Astrocyte of the cerebellum (primary cell): ENCODE data around the gene NBR1.
"Not testable (repeated sequence)": the region's sequence is repeated elsewhere in the genome, so short reads cannot be mapped to it uniquely, and the experiment has no call there.

Experiments
- DNase-seq: peaks from one replicate; pipeline ENCODE4 v3.0.0-alpha.2; 2011; ENCODE audit warnings: low read depth
- H3K4me3 ChIP-seq: 2 replicates; pipeline ENCODE4 v1.5.1; 2011; ENCODE audit warnings: mild to moderate bottlenecking, low read depth, low read length, moderate library complexity
- CTCF ChIP-seq: IDR thresholded peaks from 2 replicates; pipeline ENCODE4 v1.5.1; 2012; ENCODE audit warnings: low read length, low read depth, moderate library complexity, mild to moderate bottlenecking; ENCODE audit errors: missing control alignments
- in situ Hi-C: cut with HindIII; loops from 2 replicates; pipeline ENCODE4 v1.10.0; 2017; ENCODE audit warnings: low sequenced_read_pairs

The NBR1 gene

GRCh38 chr17:43219001-43219400 lies 48.0 kb downstream of the NBR1 start:
- DNase-seq: no peak
- in situ Hi-C loops: no loop called here
- no peak for TF ChIP-seq CTCF
- no peak overlapping the region for H3K4me3 ChIP-seq

- in situ Hi-C loops: no loop called here
- no peak for DNase-seq
These were observed 48.8 kb downstream of the NBR1 start for GRCh38 chr17:43219746-43220380.

GRCh38 chr17:43220511-43221125 lies 49.6 kb downstream of the NBR1 start:
- TF ChIP-seq CTCF: no peak
- DNase-seq: no peak
- no peak overlapping the region for H3K4me3 ChIP-seq
- in situ Hi-C loops: no loop called here

More at GRCh38 chr17:43219746-43220380, 48.8 kb downstream of the NBR1 start:
- no peak overlapping the region for H3K4me3 ChIP-seq
- no peak for TF ChIP-seq CTCF

- DNase-seq: no peak
- TF ChIP-seq CTCF: no peak
- H3K4me3 ChIP-seq: no peak overlapping the region
- in situ Hi-C loops: no loop called here
These were observed 53.2 kb downstream of the NBR1 start for GRCh38 chr17:43224146-43224705.

GRCh38 chr17:43226393-43226792 lies 55.4 kb downstream of the NBR1 start:
- H3K4me3 ChIP-seq: no peak overlapping the region
- DNase-seq: no peak
- TF ChIP-seq CTCF: no peak
- in situ Hi-C loops: no loop called here

GRCh38 chr17:43228020-43228782 lies 57.2 kb downstream of the NBR1 start, which contains the start of gene CCDC200:
Gene CCDC200, minus strand, starts transcription at chr17:43228623. Its CDS starts 69 bp downstream, at chr17:43228554.
- DNase-seq, in situ Hi-C loops, H3K4me3 ChIP-seq: not testable (repeated sequence)

- peak overlapping the region; percentile 21 for H3K4me3 ChIP-seq
- DNase-seq, in situ Hi-C loops: not testable (repeated sequence)
These were observed 60.4 kb downstream of the NBR1 start for GRCh38 chr17:43231205-43232020.

GRCh38 chr17:43232021-43232699 lies 61.1 kb downstream of the NBR1 start:
- in situ Hi-C loops, DNase-seq: not testable (repeated sequence)
- peak overlapping the region; percentile 21 for H3K4me3 ChIP-seq

GRCh38 chr17:43233263-43233662 lies 62.2 kb downstream of the NBR1 start:
- DNase-seq, in situ Hi-C loops: not testable (repeated sequence)

GRCh38 chr17:43233877-43234276 lies 62.9 kb downstream of the NBR1 start, which contains the start of gene RNU2-1:
Gene RNU2-1, minus strand, starts transcription at chr17:43233977.
- DNase-seq, H3K4me3 ChIP-seq, in situ Hi-C loops: not testable (repeated sequence)

More at GRCh38 chr17:43233263-43233662, 62.2 kb downstream of the NBR1 start:
- not testable (repeated sequence) for H3K4me3 ChIP-seq
